GM10248 (cell line): ENCODE results near the gene LRTM1.

ENCODE experiments used
- CTCF ChIA-PET: fragments of 300-600 bp; sonication (Branson Sonifier 250); formaldehyde crosslinking; extraction: SDS; loops from one replicate; lab custom pipeline; 2021; ENCODE audit warnings: antibody characterized with exemption; lab: Yijun Ruan, JAX
- POLR2A ChIA-PET: fragments of 350-650 bp; sonication (Branson Sonifier 250); formaldehyde crosslinking; extraction: SDS; loops from one replicate; lab custom pipeline; 2020; ENCODE audit warnings: antibody characterized with exemption; lab: Yijun Ruan, JAX
- DNase-seq: peaks from one replicate; pipeline ENCODE4 v3.0.0; 2012; ENCODE audit errors: extremely low spot score
- TF ChIP-seq, protein P1 (sequence below): IDR thresholded peaks from 2 replicates; pipeline ENCODE4 v1.5.1; 2012; ENCODE audit warnings: mild to moderate bottlenecking, low read depth; ENCODE audit errors: extremely low read depth, missing control alignments, control extremely low read depth

LRTM1 gene

DNA sequence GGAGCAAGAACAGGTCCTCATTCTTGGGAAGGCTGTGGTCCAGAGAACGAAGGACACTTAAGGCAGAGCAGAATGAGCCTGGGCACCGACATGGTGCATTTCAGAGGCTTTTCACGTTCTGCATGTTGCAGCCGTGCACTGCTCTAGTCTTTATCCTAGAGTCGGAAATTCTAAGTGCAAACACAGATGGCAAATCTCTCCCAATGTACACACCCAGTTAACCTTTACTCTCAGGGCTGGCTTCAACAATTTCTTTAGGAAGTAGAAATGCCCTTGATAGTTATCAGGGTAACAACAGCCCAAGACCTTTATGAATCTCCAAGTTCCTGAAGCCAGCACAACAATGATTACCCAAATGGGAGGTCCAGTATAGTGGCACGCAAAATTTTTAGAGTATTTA is 39.1 kb upstream of the LRTM1 start:
- ChIA-PET CTCF (no interaction called here), POLR2A (no interaction called here)
- TF ChIP-seq, protein P1, sequence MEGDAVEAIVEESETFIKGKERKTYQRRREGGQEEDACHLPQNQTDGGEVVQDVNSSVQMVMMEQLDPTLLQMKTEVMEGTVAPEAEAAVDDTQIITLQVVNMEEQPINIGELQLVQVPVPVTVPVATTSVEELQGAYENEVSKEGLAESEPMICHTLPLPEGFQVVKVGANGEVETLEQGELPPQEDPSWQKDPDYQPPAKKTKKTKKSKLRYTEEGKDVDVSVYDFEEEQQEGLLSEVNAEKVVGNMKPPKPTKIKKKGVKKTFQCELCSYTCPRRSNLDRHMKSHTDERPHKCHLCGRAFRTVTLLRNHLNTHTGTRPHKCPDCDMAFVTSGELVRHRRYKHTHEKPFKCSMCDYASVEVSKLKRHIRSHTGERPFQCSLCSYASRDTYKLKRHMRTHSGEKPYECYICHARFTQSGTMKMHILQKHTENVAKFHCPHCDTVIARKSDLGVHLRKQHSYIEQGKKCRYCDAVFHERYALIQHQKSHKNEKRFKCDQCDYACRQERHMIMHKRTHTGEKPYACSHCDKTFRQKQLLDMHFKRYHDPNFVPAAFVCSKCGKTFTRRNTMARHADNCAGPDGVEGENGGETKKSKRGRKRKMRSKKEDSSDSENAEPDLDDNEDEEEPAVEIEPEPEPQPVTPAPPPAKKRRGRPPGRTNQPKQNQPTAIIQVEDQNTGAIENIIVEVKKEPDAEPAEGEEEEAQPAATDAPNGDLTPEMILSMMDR: no peak
- no peak for DNase-seq

DNA sequence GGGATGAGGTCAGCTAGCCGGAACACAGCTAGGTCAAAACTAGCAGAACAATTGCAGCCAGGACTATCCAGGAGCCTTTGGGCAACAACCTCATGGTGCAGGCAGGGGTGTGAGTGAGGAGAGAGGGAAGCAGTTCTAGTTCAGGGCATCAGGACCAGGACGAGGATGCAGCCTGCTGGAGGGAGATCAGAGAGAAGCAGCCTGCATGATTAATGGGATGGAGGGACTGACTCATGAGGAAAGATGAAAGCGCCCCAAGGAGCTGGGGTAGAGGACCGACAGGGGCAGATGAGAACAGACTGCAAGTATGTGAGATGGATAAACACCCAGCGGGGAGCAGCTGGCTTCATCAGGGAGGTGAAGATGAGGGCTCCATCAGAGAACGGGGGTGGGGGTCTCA is 37.9 kb upstream of the LRTM1 start:
- CTCF ChIA-PET: no interaction called here
- POLR2A ChIA-PET: no interaction called here
- DNase-seq: no peak
- TF ChIP-seq, protein P1: no peak

DNA sequence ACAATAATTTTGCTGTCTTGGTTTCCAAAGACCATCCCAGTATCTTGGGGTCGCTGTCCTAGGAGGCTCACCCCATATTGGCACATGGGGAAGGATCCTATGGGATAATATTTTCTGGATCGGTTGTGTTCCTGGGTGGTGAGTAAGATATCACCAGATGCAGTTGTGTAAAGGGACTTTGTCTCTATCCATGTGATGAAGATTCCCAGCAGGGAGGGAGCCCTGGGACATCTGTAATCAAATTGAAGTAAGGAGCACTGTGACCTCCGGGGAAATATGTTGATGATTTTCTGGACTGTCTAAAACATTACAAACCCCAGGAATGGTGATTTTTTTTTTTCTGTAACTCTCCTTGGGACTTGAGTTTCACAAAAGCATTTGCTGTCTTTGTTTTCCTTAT is 36.2 kb upstream of the LRTM1 start:
- ChIA-PET CTCF (no interaction called here), POLR2A (no interaction called here)
- no peak for DNase-seq
- TF ChIP-seq, protein P1: no peak

DNA sequence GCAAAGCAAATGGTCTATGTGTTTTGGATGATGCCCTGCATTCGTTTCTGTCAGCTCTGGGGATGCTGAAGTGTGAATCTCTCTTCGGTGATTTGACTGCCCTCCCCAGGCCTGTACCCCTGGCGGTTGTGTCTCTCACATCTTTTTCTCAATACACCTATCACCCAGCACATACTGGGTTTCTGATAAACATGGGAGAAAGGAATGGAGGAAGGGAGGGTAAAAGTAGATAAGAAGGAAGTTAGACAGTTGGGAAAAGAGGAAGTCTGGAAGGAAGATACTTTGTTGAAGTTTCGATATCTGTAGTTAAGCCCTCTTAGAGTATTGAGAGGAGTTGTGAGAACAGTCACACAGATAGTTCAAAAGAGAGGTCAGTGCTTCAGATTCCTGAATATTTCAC is 35.8 kb upstream of the LRTM1 start:
- TF ChIP-seq, protein P1: no peak
- DNase-seq: no peak
- POLR2A ChIA-PET: no interaction called here
- CTCF ChIA-PET: no interaction called here

DNA sequence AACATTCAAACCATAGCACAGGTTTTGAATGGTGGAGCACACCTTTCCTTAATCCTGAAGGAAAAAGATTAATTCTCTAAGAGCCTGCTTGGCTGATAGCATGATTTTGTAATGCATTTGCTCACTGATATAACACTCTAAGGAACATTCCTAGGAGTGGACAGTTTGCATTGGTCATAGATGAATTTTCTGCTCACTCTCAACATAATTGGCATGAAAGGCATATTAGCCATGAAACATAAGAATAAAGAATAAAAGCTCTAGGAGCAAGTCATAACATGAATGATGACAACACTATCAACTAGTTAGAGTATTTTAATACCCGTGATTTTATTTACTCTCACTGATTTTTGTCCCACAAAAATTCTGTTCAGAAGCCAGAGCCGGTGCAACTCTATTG is 34.3 kb upstream of the LRTM1 start:
- ChIA-PET CTCF (no interaction called here), POLR2A (no interaction called here)
- TF ChIP-seq, protein P1: no peak
- DNase-seq: no peak

DNA sequence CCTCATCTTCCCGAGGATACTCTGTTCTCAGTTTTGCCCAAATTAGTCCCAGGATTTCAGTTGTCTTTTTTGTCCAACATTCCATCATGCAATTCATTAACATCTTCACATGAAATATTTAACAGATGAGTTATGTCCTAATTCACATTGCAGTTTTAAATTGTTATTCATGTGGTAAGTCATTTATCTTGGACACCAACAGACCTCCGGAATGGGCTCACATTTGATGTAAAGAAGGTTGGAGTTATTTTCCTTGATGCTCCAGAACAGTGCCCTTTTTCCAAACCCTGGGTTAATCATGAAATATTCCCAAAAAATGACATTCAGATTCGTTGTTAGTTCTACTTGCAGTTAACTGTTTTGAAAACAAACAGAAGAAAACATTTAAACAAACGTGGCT is 32.8 kb upstream of the LRTM1 start:
- TF ChIP-seq, protein P1: no peak
- POLR2A ChIA-PET: no interaction called here
- CTCF ChIA-PET: no interaction called here
- DNase-seq: no peak

DNA sequence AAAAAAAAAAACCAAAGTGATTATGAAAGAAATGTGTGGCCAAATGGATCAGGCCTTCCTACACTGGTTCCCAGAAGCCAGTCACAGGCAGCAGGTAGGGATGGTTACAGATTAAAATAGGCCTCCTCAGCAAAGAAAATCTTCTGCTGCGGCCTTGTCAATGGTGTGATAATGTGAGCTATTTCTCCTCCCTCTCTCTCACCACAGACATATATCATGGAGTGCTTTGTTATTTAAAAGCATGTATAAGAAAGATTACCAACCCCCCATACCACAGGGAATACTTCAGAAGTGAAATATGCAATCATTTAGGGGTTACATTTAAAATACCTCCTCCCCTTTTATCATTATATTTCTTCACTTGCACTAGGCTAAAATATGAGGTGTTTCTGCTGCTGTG is 32.2 kb upstream of the LRTM1 start:
- TF ChIP-seq, protein P1: no peak
- DNase-seq: no peak
- ChIA-PET POLR2A (no interaction called here), CTCF (interaction anchor here (1.9 kb wide), 1 partner anchor 13 kb away, joined by 8 read pairs; no protein-coding TSS in a partner anchor)
